GM12891 (cell line): ENCODE measurements around the gene SLC24A3.

ENCODE experiments used
- POLR2A ChIP-seq: IDR thresholded peaks from 2 replicates; pipeline ENCODE4 v1.6.1; 2011; ENCODE audit warnings: low read depth, low read length, control low read depth
- POLR2AphosphoS5 ChIP-seq: IDR thresholded peaks from 2 replicates; pipeline ENCODE4 v1.6.1; 2011; ENCODE audit warnings: low read depth, low read length, control low read depth
- POU2F2 ChIP-seq: IDR thresholded peaks from 2 replicates; pipeline ENCODE4 v1.6.1; 2011; ENCODE audit warnings: low read depth, mild to moderate bottlenecking, control low read depth, low read length, moderate library complexity
- SPI1 ChIP-seq: IDR thresholded peaks from 2 replicates; pipeline ENCODE4 v1.6.1; 2011; ENCODE audit warnings: low read depth, low read length, control low read depth
- TAF1 ChIP-seq: IDR thresholded peaks from 2 replicates; pipeline ENCODE4 v1.6.1; 2011; ENCODE audit warnings: low read depth, low read length, control low read depth

GRCh38 chr20:19497064-19497463 lies 284.6 kb downstream of the SLC24A3 start:
- TF ChIP-seq POLR2AphosphoS5 (no peak), TAF1 (no peak), SPI1 (no peak), POLR2A (no peak), POU2F2 (no peak)
